Measurements from ENCODE around the gene PTPRK.

DNA sequence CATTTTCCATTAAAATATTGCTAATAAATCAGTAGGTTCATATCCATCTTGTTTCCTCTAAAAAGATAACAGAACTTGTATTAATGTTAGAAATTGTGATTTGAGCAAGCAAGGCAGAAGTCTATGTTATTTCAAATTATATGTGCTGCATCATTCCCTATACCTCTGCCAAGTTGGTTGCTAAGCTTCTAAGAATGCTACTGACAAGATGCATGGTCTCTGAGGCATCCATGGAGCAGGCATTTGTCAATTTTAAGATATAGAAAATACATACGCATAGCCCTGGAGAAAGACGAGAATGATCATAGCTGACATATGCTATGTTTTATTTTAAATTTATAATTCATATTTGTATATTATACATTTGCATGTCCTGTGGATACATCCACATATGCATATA, 451.2 kb downstream of the PTPRK start:
- TF ChIP-seq ZNF70 (CRISPR knock-in tag; IDR thresholded peaks at IDR 0.05) (no peak), ZFP30 (CRISPR knock-in tag; IDR thresholded peaks at IDR 0.05) (no peak), ARNTL (CRISPR knock-in tag; IDR thresholded peaks at IDR 0.05; ENCODE audit: borderline replicate concordance, low read depth) (no peak), GLIS3 (CRISPR knock-in tag; IDR thresholded peaks at IDR 0.05) (no peak), BACH2 (CRISPR knock-in tag; IDR thresholded peaks at IDR 0.05; ENCODE audit: borderline replicate concordance) (no peak), ESRRG (CRISPR knock-in tag; IDR thresholded peaks at IDR 0.05) (no peak), TCF4 (CRISPR knock-in tag; IDR thresholded peaks at IDR 0.05; ENCODE audit: borderline replicate concordance) (no peak), OSR1 (CRISPR knock-in tag; IDR thresholded peaks at IDR 0.05) (no peak), PPARA (CRISPR knock-in tag; IDR thresholded peaks at IDR 0.05; ENCODE audit: borderline replicate concordance) (no peak)
- TF ChIP-seq, protein P1, sequence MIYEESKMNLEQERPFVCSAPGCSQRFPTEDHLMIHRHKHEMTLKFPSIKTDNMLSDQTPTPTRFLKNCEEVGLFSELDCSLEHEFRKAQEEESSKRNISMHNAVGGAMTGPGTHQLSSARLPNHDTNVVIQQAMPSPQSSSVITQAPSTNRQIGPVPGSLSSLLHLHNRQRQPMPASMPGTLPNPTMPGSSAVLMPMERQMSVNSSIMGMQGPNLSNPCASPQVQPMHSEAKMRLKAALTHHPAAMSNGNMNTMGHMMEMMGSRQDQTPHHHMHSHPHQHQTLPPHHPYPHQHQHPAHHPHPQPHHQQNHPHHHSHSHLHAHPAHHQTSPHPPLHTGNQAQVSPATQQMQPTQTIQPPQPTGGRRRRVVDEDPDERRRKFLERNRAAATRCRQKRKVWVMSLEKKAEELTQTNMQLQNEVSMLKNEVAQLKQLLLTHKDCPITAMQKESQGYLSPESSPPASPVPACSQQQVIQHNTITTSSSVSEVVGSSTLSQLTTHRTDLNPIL (CRISPR knock-in tag; IDR thresholded peaks at IDR 0.05; ENCODE audit: low read depth): no peak

Measured in SK-N-SH treated with all-trans-retinoic acid at 6 μM for 48 hours (cell line).